Measurements from ENCODE around the gene ISL1.

ISL1 gene

GRCh38 chr5:51382521-51383130 lies 622 bp upstream of the ISL1 start:
- Histone ChIP-seq H3K27ac (no peak overlapping the region), H3K4me3 (ENCODE audit: low read depth, low read length) (no peak overlapping the region), H3K36me3 (no peaks in the 10 kb centered on the region), H3K9me3 (ENCODE audit: severe bottlenecking) (peaks cover 8% of the 10 kb centered on the region), H3K27me3 (ENCODE audit: insufficient read depth, low read depth, severe bottlenecking) (peaks cover 95% of the 10 kb centered on the region)
- TF ChIP-seq CTCF (IDR thresholded peaks at IDR 0.05; ENCODE audit: low read depth, low read length) = no peak
- DNase-seq = no peak

DNA sequence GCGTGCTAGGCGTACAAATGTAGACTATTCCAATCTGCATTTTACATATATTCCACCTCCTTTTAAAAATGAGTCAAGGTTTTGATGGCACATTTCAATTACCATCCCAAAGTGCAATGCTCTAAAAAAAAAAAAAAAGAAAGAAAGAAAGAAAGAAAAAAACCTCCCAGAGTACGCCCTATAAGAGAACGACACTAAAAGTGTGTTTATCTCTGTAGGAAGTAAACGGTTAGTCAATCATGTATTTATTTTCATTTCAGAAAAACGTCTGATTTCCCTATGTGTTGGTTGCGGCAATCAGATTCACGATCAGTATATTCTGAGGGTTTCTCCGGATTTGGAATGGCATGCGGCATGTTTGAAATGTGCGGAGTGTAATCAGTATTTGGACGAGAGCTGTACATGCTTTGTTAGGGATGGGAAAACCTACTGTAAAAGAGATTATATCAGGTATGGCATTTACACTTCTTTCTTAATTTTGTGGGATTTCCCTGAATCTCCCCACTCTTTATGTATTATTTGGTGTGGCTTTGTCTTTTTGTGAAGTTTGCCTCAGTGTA lies 1.1 kb downstream of the ISL1 start:
- H3K9me3 ChIP-seq (ENCODE audit: severe bottlenecking) = peaks cover 12% of the 10 kb centered on the region
- no peak overlapping the region for H3K4me3 ChIP-seq (ENCODE audit: low read depth, low read length)
- no peak for DNase-seq
- TF ChIP-seq CTCF (IDR thresholded peaks at IDR 0.05; ENCODE audit: low read depth, low read length) = no peak
- no peaks in the 10 kb centered on the region for H3K36me3 ChIP-seq
- H3K27ac ChIP-seq = no peak overlapping the region
- H3K27me3 ChIP-seq (ENCODE audit: insufficient read depth, low read depth, severe bottlenecking) = peaks cover 93% of the 10 kb centered on the region

DNA sequence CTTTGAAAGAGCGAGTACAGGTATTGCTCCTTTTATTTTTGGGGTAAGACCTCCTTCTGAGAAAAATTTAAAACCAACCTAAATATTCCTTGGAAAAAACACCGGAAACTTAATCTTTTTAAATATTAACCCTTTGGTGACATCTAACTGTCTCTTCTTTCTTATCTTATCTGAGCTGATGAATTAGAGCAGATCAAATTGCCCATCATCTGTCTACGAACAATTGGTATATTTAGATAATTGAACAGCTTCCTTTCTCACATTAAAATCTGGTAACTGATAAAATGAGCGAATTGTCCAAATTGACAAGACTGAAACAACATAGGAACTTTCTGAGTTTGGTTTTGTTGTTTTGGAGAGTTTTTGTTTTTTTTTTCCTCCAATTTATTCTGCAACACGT lies 2.0 kb downstream of the ISL1 start:
- no peaks in the 10 kb centered on the region for H3K36me3 ChIP-seq
- no peak overlapping the region for H3K27ac ChIP-seq
- H3K4me3 ChIP-seq (ENCODE audit: low read depth, low read length) = no peak overlapping the region
- H3K9me3 ChIP-seq (ENCODE audit: severe bottlenecking) = peaks cover 12% of the 10 kb centered on the region
- TF ChIP-seq CTCF (IDR thresholded peaks at IDR 0.05; ENCODE audit: low read depth, low read length) = no peak
- no peak for DNase-seq
- peaks cover 92% of the 10 kb centered on the region for H3K27me3 ChIP-seq (ENCODE audit: insufficient read depth, low read depth, severe bottlenecking)

DNA sequence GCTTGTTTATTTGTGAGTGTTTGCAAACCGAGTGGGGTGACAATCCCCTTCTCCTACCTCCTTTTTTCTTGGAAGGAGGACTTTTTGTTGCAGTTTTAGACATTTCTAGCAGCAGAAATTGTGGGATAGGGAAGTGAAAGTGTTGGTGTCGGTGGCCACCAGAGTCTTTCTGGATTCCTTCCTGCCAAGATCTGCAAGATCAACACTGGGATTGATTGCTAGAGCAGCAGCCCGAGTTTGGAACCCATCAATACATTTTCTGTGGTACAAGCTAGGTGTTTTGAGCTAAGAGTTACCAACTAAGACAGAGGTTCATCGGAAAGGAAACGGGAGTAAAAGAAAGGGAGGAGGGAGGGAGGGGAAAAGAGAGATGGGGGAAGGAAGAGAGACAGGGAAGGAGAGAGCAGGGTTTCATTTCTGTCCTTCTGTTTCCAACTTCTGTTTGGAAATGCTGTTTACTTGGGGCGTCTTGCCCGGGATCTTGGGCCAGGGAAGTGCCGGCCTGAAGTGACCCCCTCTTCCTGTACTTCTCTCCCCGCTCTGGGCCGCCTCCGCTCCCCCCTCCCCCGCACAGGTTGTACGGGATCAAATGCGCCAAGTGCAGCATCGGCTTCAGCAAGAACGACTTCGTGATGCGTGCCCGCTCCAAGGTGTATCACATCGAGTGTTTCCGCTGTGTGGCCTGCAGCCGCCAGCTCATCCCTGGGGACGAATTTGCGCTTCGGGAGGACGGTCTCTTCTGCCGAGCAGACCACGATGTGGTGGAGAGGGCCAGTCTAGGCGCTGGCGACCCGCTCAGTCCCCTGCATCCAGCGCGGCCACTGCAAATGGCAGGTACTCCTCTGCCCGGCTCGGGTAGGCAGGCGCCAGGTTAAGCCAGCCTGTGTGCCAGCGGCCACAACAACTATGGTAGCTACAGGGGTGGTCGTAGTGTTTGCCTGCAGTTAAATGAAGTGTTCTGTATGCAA lies 4.0 kb downstream of the ISL1 start:
- Histone ChIP-seq H3K27ac (no peak overlapping the region), H3K9me3 (ENCODE audit: severe bottlenecking) (peaks cover 12% of the 10 kb centered on the region), H3K27me3 (ENCODE audit: insufficient read depth, low read depth, severe bottlenecking) (peaks cover 92% of the 10 kb centered on the region), H3K36me3 (no peaks in the 10 kb centered on the region), H3K4me3 (ENCODE audit: low read depth, low read length) (no peak overlapping the region)
- TF ChIP-seq CTCF (IDR thresholded peaks at IDR 0.05; ENCODE audit: low read depth, low read length) = no peak
- no peak for DNase-seq

- H3K27me3 ChIP-seq (ENCODE audit: insufficient read depth, low read depth, severe bottlenecking) = peaks cover 87% of the 10 kb centered on the region
- H3K36me3 ChIP-seq = no peaks in the 10 kb centered on the region
- H3K9me3 ChIP-seq (ENCODE audit: severe bottlenecking) = peaks cover 8% of the 10 kb centered on the region
- no peak for DNase-seq
- no peak overlapping the region for H3K4me3 ChIP-seq (ENCODE audit: low read depth, low read length)
- TF ChIP-seq CTCF (IDR thresholded peaks at IDR 0.05; ENCODE audit: low read depth, low read length) = no peak
- H3K27ac ChIP-seq = no peak overlapping the region
These were observed 4.6 kb downstream of the ISL1 start for GRCh38 chr5:51387884-51388275.

Measured in WERI-Rb-1 (cell line).